ENCODE measurements around the gene LYPD8.

The LYPD8 gene

DNA sequence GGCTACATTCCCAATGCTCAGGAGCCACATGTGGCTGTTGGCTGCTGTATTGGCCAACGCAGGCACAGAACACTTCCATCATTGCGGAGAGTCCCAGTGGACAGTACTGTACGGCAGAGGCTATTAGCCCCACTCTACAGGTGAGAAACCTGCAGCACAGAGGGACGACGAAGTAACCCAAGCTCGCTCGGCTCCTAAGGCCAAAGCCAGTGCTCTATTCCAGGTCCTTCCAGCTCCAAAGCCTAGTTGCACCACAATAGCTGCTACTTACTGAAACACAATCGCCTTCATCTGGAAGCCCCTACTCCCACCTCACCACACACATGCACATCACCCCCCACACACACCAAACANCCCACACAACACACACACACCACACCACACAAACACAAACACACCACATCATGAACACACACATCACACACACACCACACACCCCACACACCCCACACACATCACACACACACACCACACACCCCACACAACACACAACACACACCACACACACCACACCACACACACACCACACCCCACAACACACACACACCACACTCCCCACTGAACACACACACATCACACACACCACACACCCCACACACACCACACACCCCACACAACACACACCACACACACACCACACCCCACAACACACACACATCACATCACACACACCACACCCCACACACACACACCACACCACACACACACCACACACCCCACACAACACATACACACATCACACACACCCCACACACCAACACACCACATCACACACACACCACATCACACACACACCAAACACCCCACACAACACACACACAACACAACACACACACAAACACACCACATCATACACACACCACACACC is 3.2 kb downstream of the LYPD8 start:
- no peak for DNase-seq (ENCODE audit: low spot score in 2 of 2)
- Mint-ChIP-seq H3K27me3 (no peaks in the 10 kb centered on the region), H3K27ac (no peak overlapping the region), H3K9me3 (no peaks in the 10 kb centered on the region), H3K36me3 (no peaks in the 10 kb centered on the region), H3K4me3 (no peak overlapping the region), H3K4me1 (peaks cover 21% of the 10 kb centered on the region)
- ATAC-seq (ENCODE audit: low read depth), result no peak

DNA sequence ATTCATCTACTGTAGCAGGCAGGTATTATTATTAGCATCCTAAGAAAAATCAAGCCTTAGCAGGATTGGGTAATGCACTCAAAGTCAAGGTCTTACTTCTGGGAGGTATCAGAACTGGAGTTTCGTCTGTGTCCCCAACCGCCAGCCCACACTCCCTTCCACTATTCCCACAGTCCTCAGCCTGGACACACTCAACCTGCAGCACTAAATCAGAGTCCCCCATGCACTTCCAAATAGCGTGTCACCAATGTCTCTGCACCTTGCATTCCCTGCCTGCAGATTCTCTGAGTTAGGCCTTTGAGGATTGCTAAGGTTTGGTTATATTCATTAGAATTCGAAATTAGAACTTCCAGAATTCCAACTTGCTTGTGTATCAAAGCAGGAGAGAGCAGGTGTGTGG is 3.9 kb downstream of the LYPD8 start:
- Mint-ChIP-seq H3K27ac (no peak overlapping the region), H3K4me1 (peaks cover 21% of the 10 kb centered on the region), H3K4me3 (no peak overlapping the region), H3K27me3 (no peaks in the 10 kb centered on the region), H3K9me3 (no peaks in the 10 kb centered on the region), H3K36me3 (no peaks in the 10 kb centered on the region)
- ATAC-seq (ENCODE audit: low read depth) (no peak), DNase-seq (ENCODE audit: low spot score in 2 of 2) (no peak)

- no peak for ATAC-seq (ENCODE audit: low read depth)
- Mint-ChIP-seq H3K4me3 (no peak overlapping the region), H3K27ac (no peak overlapping the region)
Observed at GRCh38 chr1:248751142-248751541, 4.4 kb downstream of the LYPD8 start.

GRCh38 chr1:248750496-248750895 is 5.1 kb downstream of the LYPD8 start:
- Mint-ChIP-seq H3K4me1 (peaks cover 21% of the 10 kb centered on the region), H3K27me3 (peaks cover 3% of the 10 kb centered on the region), H3K27ac (peak overlapping the region; percentile 15), H3K4me3 (no peak overlapping the region), H3K36me3 (no peaks in the 10 kb centered on the region), H3K9me3 (no peaks in the 10 kb centered on the region)
- ATAC-seq (ENCODE audit: low read depth), result no peak
- no peak for DNase-seq (ENCODE audit: low spot score in 2 of 2)

More at GRCh38 chr1:248751142-248751541, 4.4 kb downstream of the LYPD8 start:
- H3K27me3 Mint-ChIP-seq, result peaks cover 2% of the 10 kb centered on the region
- H3K9me3 Mint-ChIP-seq, result no peaks in the 10 kb centered on the region
- H3K36me3 Mint-ChIP-seq, result no peaks in the 10 kb centered on the region
- H3K4me1 Mint-ChIP-seq, result peaks cover 21% of the 10 kb centered on the region
- DNase-seq (ENCODE audit: low spot score in 2 of 2), result no peak

DNA sequence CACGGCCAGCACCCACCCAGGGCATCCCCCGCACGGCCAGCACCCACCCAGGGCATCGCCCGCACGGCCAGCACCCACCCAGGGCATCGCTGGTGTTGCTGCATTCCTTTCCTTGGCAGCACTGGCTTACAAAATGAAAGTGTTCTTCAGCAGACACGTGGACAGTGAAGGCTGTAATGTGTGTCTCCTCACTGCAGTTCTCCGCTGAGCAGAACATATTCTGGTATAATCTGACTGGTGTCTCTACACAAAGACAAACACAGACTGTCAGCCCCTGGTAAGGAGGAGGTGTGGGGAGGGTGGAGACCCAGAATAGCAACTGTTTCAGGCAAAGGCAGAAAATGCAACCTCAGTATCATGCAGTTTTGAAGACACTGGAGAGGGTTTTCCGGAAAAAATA is 7.3 kb downstream of the LYPD8 start:
- no peaks in the 10 kb centered on the region for H3K9me3 Mint-ChIP-seq
- H3K4me1 Mint-ChIP-seq, result peaks cover 23% of the 10 kb centered on the region
- no peak overlapping the region for H3K4me3 Mint-ChIP-seq
- ATAC-seq (ENCODE audit: low read depth) (no peak), DNase-seq (ENCODE audit: low spot score in 2 of 2) (no peak)
- H3K27me3 Mint-ChIP-seq, result peaks cover 8% of the 10 kb centered on the region
- no peak overlapping the region for H3K27ac Mint-ChIP-seq
- no peaks in the 10 kb centered on the region for H3K36me3 Mint-ChIP-seq

DNA sequence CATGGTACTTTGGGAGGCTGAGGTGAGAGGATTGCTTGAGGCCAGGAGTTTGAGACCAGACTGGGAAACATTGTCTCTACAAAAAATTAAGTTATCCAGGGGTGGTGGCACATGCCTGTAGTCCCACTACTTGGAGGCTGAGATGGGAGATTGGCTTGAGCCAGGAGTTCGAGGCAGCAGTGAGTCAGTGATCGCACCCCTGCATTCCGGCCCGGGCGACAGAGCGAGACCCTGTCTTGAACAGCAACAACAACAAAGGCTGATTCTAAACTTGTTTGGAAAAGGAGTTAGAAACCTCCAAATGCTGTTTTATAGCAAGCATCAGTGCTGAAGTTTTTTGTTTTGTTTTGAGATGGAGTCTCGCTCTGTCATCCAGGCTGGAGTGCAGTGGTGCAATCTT is 14.7 kb downstream of the LYPD8 start:
- Mint-ChIP-seq H3K27ac (no peak overlapping the region), H3K4me1 (peaks cover 9% of the 10 kb centered on the region), H3K36me3 (peaks cover 2% of the 10 kb centered on the region), H3K27me3 (peaks cover 9% of the 10 kb centered on the region), H3K4me3 (no peak overlapping the region), H3K9me3 (peaks cover 1% of the 10 kb centered on the region)
- DNase-seq (ENCODE audit: low spot score in 2 of 2), result no peak
- ATAC-seq (ENCODE audit: low read depth), result no peak

- no peak for DNase-seq (ENCODE audit: low spot score in 2 of 2)
- no peak for ATAC-seq (ENCODE audit: low read depth)
- H3K27me3 Mint-ChIP-seq, result peaks cover 10% of the 10 kb centered on the region
- peaks cover 9% of the 10 kb centered on the region for H3K4me1 Mint-ChIP-seq
- H3K27ac Mint-ChIP-seq, result no peak overlapping the region
- peaks cover 5% of the 10 kb centered on the region for H3K36me3 Mint-ChIP-seq
- H3K4me3 Mint-ChIP-seq, result no peak overlapping the region
- peaks cover 6% of the 10 kb centered on the region for H3K9me3 Mint-ChIP-seq
Observed at GRCh38 chr1:248739572-248740205, 15.9 kb downstream of the LYPD8 start.

GRCh38 chr1:248737457-248737856 is 18.1 kb downstream of the LYPD8 start:
- H3K4me1 Mint-ChIP-seq, result peaks cover 7% of the 10 kb centered on the region
- peaks cover 5% of the 10 kb centered on the region for H3K36me3 Mint-ChIP-seq
- peaks cover 6% of the 10 kb centered on the region for H3K9me3 Mint-ChIP-seq
- H3K27me3 Mint-ChIP-seq, result peaks cover 7% of the 10 kb centered on the region
- H3K4me3 Mint-ChIP-seq, result no peak overlapping the region
- no peak for DNase-seq (ENCODE audit: low spot score in 2 of 2)
- no peak overlapping the region for H3K27ac Mint-ChIP-seq
- ATAC-seq (ENCODE audit: low read depth), result no peak

DNA sequence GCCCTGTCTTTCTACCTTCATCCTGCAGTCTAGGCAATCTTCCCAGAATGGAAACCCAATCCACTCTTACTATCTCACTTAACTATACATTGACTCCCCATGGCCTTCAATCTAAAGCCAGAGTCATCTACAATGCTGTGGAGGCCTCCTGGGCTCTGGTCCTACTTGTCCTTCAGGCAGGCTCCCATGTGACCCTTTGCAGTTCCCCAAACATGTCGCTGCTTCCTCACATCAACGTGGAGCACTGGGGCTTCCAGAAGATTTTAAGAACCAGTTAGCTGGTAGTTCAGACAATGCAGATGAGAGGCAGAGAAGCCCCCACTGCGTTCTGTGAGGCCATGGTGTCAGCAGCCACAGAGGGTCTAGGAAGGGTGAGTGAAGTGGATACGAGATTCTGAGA is 18.6 kb downstream of the LYPD8 start:
- Mint-ChIP-seq H3K27me3 (peaks cover 7% of the 10 kb centered on the region), H3K4me3 (no peak overlapping the region), H3K4me1 (peaks cover 6% of the 10 kb centered on the region), H3K27ac (no peak overlapping the region), H3K36me3 (peaks cover 5% of the 10 kb centered on the region), H3K9me3 (peaks cover 5% of the 10 kb centered on the region)
- ATAC-seq (ENCODE audit: low read depth) (no peak), DNase-seq (ENCODE audit: low spot score in 2 of 2) (no peak)

- Mint-ChIP-seq H3K27ac (peak overlapping the region; percentile 14), H3K9me3 (peaks cover 4% of the 10 kb centered on the region), H3K4me3 (no peak overlapping the region), H3K36me3 (peaks cover 5% of the 10 kb centered on the region), H3K27me3 (peaks cover 3% of the 10 kb centered on the region), H3K4me1 (peaks cover 3% of the 10 kb centered on the region)
- ATAC-seq (ENCODE audit: low read depth) (no peak), DNase-seq (ENCODE audit: low spot score in 2 of 2) (no peak)
Observed at GRCh38 chr1:248733566-248733965, 22.0 kb downstream of the LYPD8 start.

DNA sequence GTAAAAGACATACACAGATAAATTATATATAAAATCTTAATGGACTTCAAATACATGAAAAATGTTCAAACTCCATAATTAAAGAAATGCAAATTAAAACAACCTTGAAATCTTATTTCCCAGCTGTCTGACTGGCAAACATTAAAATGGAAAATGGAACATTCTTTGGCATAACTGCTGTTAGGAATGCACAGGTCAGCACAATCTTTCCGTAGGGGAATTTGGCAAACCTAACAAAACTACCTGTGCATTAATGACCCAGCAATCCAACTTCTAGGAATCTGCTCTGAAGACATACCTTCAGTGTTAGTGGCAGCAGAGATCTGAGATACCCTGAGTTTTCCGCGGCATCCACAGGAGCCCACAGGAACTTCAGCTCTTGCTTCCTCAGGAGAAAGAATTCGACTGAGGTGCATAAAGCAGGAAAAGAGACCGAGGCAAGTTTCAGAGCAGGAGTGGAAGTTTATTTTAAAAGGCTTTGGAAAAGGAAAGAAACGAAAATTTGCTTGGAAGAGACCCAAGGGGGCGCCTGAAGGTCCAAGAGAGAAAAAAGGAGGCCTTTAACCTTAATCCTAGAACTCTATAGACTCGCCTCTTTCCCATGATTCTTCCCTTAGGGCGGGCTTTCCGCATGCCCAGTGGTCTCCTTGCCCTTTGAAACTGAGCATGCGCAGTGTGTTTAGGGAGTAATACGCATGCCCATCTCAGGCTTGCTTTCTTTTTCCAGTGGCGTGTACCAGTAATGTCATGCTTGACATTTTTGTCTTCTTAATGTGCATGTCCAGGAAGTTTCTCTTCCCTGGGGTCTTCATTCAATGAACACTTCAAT is 24.8 kb downstream of the LYPD8 start:
- Mint-ChIP-seq H3K4me3 (no peak overlapping the region), H3K36me3 (peaks cover 3% of the 10 kb centered on the region), H3K9me3 (peaks cover 4% of the 10 kb centered on the region), H3K27me3 (peaks cover 3% of the 10 kb centered on the region), H3K4me1 (peaks cover 2% of the 10 kb centered on the region), H3K27ac (no peak overlapping the region)
- DNase-seq (ENCODE audit: low spot score in 2 of 2) (no peak), ATAC-seq (ENCODE audit: low read depth) (no peak)

GRCh38 chr1:248714248-248714647 is 41.3 kb downstream of the LYPD8 start:
- Mint-ChIP-seq H3K36me3 (peaks cover 5% of the 10 kb centered on the region), H3K9me3 (peaks cover 4% of the 10 kb centered on the region), H3K27me3 (peaks cover 10% of the 10 kb centered on the region), H3K4me1 (no peaks in the 10 kb centered on the region), H3K27ac (no peak overlapping the region), H3K4me3 (no peak overlapping the region)
- ATAC-seq (ENCODE audit: low read depth), result no peak
- no peak for DNase-seq (ENCODE audit: low spot score in 2 of 2)

- peaks cover 5% of the 10 kb centered on the region for H3K36me3 Mint-ChIP-seq
- no peak overlapping the region for H3K4me3 Mint-ChIP-seq
- DNase-seq (ENCODE audit: low spot score in 2 of 2) (no peak), ATAC-seq (ENCODE audit: low read depth) (no peak)
- H3K27ac Mint-ChIP-seq, result no peak overlapping the region
- peaks cover 2% of the 10 kb centered on the region for H3K9me3 Mint-ChIP-seq
- no peaks in the 10 kb centered on the region for H3K4me1 Mint-ChIP-seq
- peaks cover 10% of the 10 kb centered on the region for H3K27me3 Mint-ChIP-seq
Observed at GRCh38 chr1:248710305-248710900, 45.2 kb downstream of the LYPD8 start.

DNA sequence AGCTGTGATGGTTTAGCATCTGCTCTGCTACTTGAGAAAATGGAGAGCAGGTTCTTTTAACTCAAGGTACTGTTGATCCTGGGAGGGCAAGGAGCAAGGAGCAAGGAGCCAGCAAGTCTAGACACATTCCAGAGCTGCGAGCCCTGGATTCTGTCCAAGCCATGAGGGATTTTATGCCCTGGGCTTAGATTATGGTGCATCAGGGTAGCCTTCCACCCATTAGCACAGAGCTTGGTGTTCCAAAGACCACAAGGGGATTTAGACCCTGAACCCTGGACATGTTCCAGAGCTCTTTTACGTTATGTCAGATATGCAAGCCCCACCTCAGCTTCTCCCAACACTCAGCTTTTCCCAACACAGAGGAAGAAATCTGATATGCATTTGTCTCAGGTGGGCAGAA is 51.0 kb downstream of the LYPD8 start:
- Mint-ChIP-seq H3K27me3 (no peaks in the 10 kb centered on the region), H3K36me3 (no peaks in the 10 kb centered on the region), H3K27ac (no peak overlapping the region), H3K4me1 (no peaks in the 10 kb centered on the region), H3K9me3 (no peaks in the 10 kb centered on the region), H3K4me3 (no peak overlapping the region)
- ATAC-seq (ENCODE audit: low read depth) (no peak), DNase-seq (ENCODE audit: low spot score in 2 of 2) (no peak)

Data from memory B cell (primary cell).